MCF 10A (cell line): ENCODE results near the gene C6orf118. TPM values are rescaled to one million over a fixed set of nuclear protein-coding genes. Genes with fewer than 3 reads are reported as not detected.

Source experiments
- BruUV-seq: library from RNA; stranded (reverse); fragments of 400-500 nt; replicated peaks from 2 replicates; lab custom pipeline; 2021; lab: Mats Ljungman, UMichigan
- CTCF ChIA-PET: fragments of 300-600 bp; sonication (Branson Sonifier 250); formaldehyde crosslinking; extraction: SDS; loops from one replicate; lab custom pipeline; 2021; ENCODE audit warnings: antibody characterized with exemption, inconsistent platforms; lab: Yijun Ruan, JAX
- POLR2A ChIA-PET: fragments of 300-600, 350-650 bp; sonication (Branson Sonifier 250); formaldehyde crosslinking; extraction: SDS; loops from one replicate; lab custom pipeline; 2020; ENCODE audit warnings: antibody characterized with exemption, inconsistent platforms; lab: Yijun Ruan, JAX
- DNase-seq: peaks from one replicate; pipeline ENCODE4 v3.0.0-alpha.2; 2018; ENCODE audit not compliant: unreplicated experiment
- H3K27ac Mint-ChIP-seq: one replicate; pipeline ENCODE4 v1.8.0; 2022; ENCODE audit warnings: mild to moderate bottlenecking, low read depth, mixed read lengths; ENCODE audit not compliant: unreplicated experiment
- H3K27me3 Mint-ChIP-seq: one replicate; pipeline ENCODE4 v1.8.0; 2022; ENCODE audit warnings: mixed read lengths; ENCODE audit not compliant: insufficient read depth, unreplicated experiment
- H3K36me3 Mint-ChIP-seq: one replicate; pipeline ENCODE4 v1.8.0; 2022; ENCODE audit warnings: mild to moderate bottlenecking, moderate library complexity, mixed read lengths; ENCODE audit not compliant: insufficient read depth, unreplicated experiment
- H3K4me1 Mint-ChIP-seq: one replicate; pipeline ENCODE4 v1.8.0; 2022; ENCODE audit warnings: mixed read lengths; ENCODE audit not compliant: insufficient read depth, unreplicated experiment
- H3K4me3 Mint-ChIP-seq: one replicate; pipeline ENCODE4 v1.8.0; 2022; ENCODE audit warnings: mild to moderate bottlenecking, moderate library complexity, mixed read lengths; ENCODE audit not compliant: unreplicated experiment
- H3K9me3 Mint-ChIP-seq: one replicate; pipeline ENCODE4 v1.8.0; 2022; ENCODE audit warnings: mixed read lengths; ENCODE audit not compliant: unreplicated experiment
- CTCF ChIP-seq: fragments of 200-600 bp; IDR thresholded peaks from one replicate; pipeline ENCODE4 v1.8.0; 2022; ENCODE audit warnings: antibody characterized with exemption, mild to moderate bottlenecking; ENCODE audit not compliant: unreplicated experiment
- intact Hi-C: fragments of 100-400 bp; cut with micrococcal nuclease; formaldehyde crosslinking; loops from 2 replicates; pipeline ENCODE4 v1.14.1; 2022
- total RNA-seq: library from RNA; stranded (reverse); gene quantifications from 2 replicates; pipeline ENCODE4 v1.2.3, GENCODE V29; 2022

C6orf118 gene
- total RNA-seq, 1 experiment from 2014 or later, result not detected

GRCh38 chr6:165301372-165302246 lies 7.8 kb downstream of the C6orf118 start:
- intact Hi-C loops, result no loop called here
- TF ChIP-seq CTCF, result no peak
- BruUV-seq, result no TSS peak
- H3K9me3 Mint-ChIP-seq, result peaks cover 5% of the 10 kb centered on the region
- H3K4me1 Mint-ChIP-seq, result no peaks in the 10 kb centered on the region
- H3K27ac Mint-ChIP-seq, result no peak overlapping the region
- no peaks in the 10 kb centered on the region for H3K27me3 Mint-ChIP-seq
- H3K4me3 Mint-ChIP-seq, result no peak overlapping the region
- H3K36me3 Mint-ChIP-seq, result no peaks in the 10 kb centered on the region
- ChIA-PET POLR2A (no interaction called here), CTCF (interaction anchor here (0.7 kb wide), 1 partner anchor 9 kb away, joined by 3 read pairs; no protein-coding TSS in a partner anchor)
- no peak for DNase-seq

GRCh38 chr6:165300422-165300936 lies 8.9 kb downstream of the C6orf118 start:
- Mint-ChIP-seq H3K27me3 (no peaks in the 10 kb centered on the region), H3K27ac (no peak overlapping the region), H3K4me3 (no peak overlapping the region), H3K36me3 (no peaks in the 10 kb centered on the region), H3K4me1 (no peaks in the 10 kb centered on the region), H3K9me3 (peaks cover 5% of the 10 kb centered on the region)
- no peak for DNase-seq
- TF ChIP-seq CTCF, result no peak
- CTCF ChIA-PET, result interaction anchor here (0.7 kb wide), 1 partner anchor 8 kb away, joined by 3 read pairs; no protein-coding TSS in a partner anchor
- no TSS peak for BruUV-seq
- intact Hi-C loops, result no loop called here
- POLR2A ChIA-PET, result interaction anchor here (0.8 kb wide), 1 partner anchor 8 kb away, joined by 3 read pairs; no protein-coding TSS in a partner anchor

GRCh38 chr6:165298875-165299274 lies 10.5 kb downstream of the C6orf118 start:
- no peak for TF ChIP-seq CTCF
- H3K9me3 Mint-ChIP-seq, result peaks cover 5% of the 10 kb centered on the region
- no peak for DNase-seq
- CTCF ChIA-PET, result no interaction called here
- BruUV-seq, result no TSS peak
- POLR2A ChIA-PET, result no interaction called here
- H3K4me3 Mint-ChIP-seq, result no peak overlapping the region
- intact Hi-C loops, result no loop called here
- H3K4me1 Mint-ChIP-seq, result no peaks in the 10 kb centered on the region
- no peaks in the 10 kb centered on the region for H3K36me3 Mint-ChIP-seq
- H3K27me3 Mint-ChIP-seq, result no peaks in the 10 kb centered on the region
- H3K27ac Mint-ChIP-seq, result no peak overlapping the region

GRCh38 chr6:165298402-165298801 lies 11.0 kb downstream of the C6orf118 start:
- no peaks in the 10 kb centered on the region for H3K4me1 Mint-ChIP-seq
- ChIA-PET POLR2A (no interaction called here), CTCF (no interaction called here)
- no peak for DNase-seq
- H3K27ac Mint-ChIP-seq, result no peak overlapping the region
- H3K36me3 Mint-ChIP-seq, result no peaks in the 10 kb centered on the region
- no peaks in the 10 kb centered on the region for H3K27me3 Mint-ChIP-seq
- H3K9me3 Mint-ChIP-seq, result peaks cover 5% of the 10 kb centered on the region
- TF ChIP-seq CTCF, result no peak
- H3K4me3 Mint-ChIP-seq, result no peak overlapping the region
- BruUV-seq, result no TSS peak
- intact Hi-C loops, result no loop called here
